Measurements from ENCODE around the gene NOS1AP. TPM values are rescaled to one million over a fixed set of nuclear protein-coding genes. Genes with fewer than 3 reads are reported as not detected.

The NOS1AP gene
- polyA plus RNA-seq, 1 of the 3 experiments (the other 2 are of a cell fraction) = 0.03 TPM

DNA sequence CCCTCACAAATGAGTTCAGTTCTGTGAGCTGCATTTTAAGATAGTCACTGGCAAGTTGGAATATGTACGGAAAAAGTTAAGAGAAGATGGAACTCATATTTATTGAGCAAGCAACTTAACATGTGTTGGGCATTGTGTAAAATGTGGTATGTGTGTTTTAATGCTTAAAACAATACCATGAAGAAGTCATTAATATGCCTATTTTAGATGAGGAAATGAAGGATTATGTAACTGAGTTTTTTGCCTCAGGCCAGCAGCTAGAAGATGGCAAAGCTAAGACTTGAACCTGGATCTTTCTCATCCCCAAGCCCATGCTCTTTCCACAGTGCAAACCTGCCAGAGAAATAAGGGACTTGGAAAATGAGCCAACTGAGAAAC, 258.3 kb downstream of the NOS1AP start:
- 93% methylated on average over 1 of the region's 1 CpG for WGBS (ENCODE audit: low lambda C conversion rate)
- TF ChIP-seq GABPA (IDR thresholded peaks at IDR 0.05; ENCODE audit: low read depth) (no peak), SIN3A (IDR thresholded peaks at IDR 0.05; ENCODE audit: borderline replicate concordance, low read depth, low read length) (no peak), JUND (IDR thresholded peaks at IDR 0.05) (no peak), MEF2A (IDR thresholded peaks at IDR 0.05; ENCODE audit: borderline replicate concordance, low read depth) (no peak), RXRA (IDR thresholded peaks at IDR 0.05; ENCODE audit: borderline replicate concordance, low read depth) (no peak), TEAD4 (IDR thresholded peaks at IDR 0.05; ENCODE audit: borderline replicate concordance, insufficient read depth) (no peak), GATA2 (CRISPR knock-in tag; IDR thresholded peaks at IDR 0.05) (no peak)
- TF ChIP-seq, protein P1, sequence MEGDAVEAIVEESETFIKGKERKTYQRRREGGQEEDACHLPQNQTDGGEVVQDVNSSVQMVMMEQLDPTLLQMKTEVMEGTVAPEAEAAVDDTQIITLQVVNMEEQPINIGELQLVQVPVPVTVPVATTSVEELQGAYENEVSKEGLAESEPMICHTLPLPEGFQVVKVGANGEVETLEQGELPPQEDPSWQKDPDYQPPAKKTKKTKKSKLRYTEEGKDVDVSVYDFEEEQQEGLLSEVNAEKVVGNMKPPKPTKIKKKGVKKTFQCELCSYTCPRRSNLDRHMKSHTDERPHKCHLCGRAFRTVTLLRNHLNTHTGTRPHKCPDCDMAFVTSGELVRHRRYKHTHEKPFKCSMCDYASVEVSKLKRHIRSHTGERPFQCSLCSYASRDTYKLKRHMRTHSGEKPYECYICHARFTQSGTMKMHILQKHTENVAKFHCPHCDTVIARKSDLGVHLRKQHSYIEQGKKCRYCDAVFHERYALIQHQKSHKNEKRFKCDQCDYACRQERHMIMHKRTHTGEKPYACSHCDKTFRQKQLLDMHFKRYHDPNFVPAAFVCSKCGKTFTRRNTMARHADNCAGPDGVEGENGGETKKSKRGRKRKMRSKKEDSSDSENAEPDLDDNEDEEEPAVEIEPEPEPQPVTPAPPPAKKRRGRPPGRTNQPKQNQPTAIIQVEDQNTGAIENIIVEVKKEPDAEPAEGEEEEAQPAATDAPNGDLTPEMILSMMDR (IDR thresholded peaks at IDR 0.05) = no peak
- TF ChIP-seq, protein P2, sequence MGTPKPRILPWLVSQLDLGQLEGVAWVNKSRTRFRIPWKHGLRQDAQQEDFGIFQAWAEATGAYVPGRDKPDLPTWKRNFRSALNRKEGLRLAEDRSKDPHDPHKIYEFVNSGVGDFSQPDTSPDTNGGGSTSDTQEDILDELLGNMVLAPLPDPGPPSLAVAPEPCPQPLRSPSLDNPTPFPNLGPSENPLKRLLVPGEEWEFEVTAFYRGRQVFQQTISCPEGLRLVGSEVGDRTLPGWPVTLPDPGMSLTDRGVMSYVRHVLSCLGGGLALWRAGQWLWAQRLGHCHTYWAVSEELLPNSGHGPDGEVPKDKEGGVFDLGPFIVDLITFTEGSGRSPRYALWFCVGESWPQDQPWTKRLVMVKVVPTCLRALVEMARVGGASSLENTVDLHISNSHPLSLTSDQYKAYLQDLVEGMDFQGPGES (IDR thresholded peaks at IDR 0.05; ENCODE audit: low read depth, low read length) = no peak
- TF ChIP-seq, protein P3, sequence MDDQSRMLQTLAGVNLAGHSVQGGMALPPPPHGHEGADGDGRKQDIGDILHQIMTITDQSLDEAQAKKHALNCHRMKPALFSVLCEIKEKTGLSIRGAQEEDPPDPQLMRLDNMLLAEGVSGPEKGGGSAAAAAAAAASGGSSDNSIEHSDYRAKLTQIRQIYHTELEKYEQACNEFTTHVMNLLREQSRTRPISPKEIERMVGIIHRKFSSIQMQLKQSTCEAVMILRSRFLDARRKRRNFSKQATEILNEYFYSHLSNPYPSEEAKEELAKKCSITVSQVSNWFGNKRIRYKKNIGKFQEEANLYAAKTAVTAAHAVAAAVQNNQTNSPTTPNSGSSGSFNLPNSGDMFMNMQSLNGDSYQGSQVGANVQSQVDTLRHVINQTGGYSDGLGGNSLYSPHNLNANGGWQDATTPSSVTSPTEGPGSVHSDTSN (IDR thresholded peaks at IDR 0.05) = no peak
- TF ChIP-seq, protein P4, sequence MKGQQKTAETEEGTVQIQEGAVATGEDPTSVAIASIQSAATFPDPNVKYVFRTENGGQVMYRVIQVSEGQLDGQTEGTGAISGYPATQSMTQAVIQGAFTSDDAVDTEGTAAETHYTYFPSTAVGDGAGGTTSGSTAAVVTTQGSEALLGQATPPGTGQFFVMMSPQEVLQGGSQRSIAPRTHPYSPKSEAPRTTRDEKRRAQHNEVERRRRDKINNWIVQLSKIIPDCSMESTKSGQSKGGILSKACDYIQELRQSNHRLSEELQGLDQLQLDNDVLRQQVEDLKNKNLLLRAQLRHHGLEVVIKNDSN (IDR thresholded peaks at IDR 0.05; ENCODE audit: borderline replicate concordance, low read depth) = no peak
- H3F3A ChIP-seq (replicated peaks; ENCODE audit: insufficient read depth) = no peaks in the 10 kb centered on the region
- H3K79me2 ChIP-seq (ENCODE audit: insufficient read depth) = no peaks in the 10 kb centered on the region
- no peak overlapping the region for H3K4me3 ChIP-seq (ENCODE audit: low read depth in 2 of 2, low read length in 1 of 2)
- H3K9me3 ChIP-seq = no peaks in the 10 kb centered on the region
- ChIA-PET CTCF (interaction anchor here (0.8 to 1.1 kb wide), 2 partner anchors 12 to 64 kb away, joined by 3 read pairs; no protein-coding TSS in a partner anchor), POLR2A (no interaction called here)
- peaks cover 15% of the 10 kb centered on the region; the same call in 1 of the 2 replicates for H3K27me3 ChIP-seq (ENCODE audit: insufficient read depth)
- H4K20me1 ChIP-seq (ENCODE audit: insufficient read depth) = no peaks in the 10 kb centered on the region
- no peak for DNase-seq
- H3K36me3 ChIP-seq (replicated peaks in 1 of 2; ENCODE audit: control insufficient read depth in 1 of 2, insufficient read depth in 2 of 2, low read length in 1 of 2) = no peaks in the 10 kb centered on the region
- no peak overlapping the region for H3K9ac ChIP-seq
- no peaks in the 10 kb centered on the region for H3K9me2 ChIP-seq
- no peak overlapping the region for H3K27ac ChIP-seq (ENCODE audit: low read depth in 2 of 2, low read length in 1 of 2)
- no peak overlapping the region for H3K4me2 ChIP-seq
- no peak overlapping the region for H2AFZ ChIP-seq (ENCODE audit: low read depth)
- H3K4me1 ChIP-seq (ENCODE audit: control insufficient read depth in 1 of 2, insufficient read depth in 2 of 2, low read depth in 1 of 2, low read length in 1 of 2) = peaks cover 0 to 6% of the 10 kb centered on the region in 2 experiments; a peak in 1 of 4 replicates

DNA sequence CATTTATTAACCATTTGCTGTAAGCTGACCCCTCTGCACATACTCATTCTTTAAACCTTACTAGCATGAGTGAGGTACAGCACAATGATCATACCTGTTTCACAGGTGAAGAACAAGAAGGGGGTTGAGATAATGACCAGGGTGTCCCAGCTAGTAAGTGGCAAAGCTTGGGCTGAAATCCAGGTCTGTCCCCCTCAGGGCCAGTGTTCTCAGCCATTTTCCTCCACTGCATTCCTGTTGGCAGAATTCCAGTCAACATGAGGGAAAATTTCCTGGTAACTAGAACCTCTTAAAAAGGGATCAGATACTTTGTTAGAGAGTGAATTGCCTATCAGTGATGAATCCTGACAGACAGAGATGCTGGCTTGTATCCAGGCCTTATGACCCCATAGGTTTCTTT, 259.0 kb downstream of the NOS1AP start:
- Histone ChIP-seq H3F3A (replicated peaks; ENCODE audit: insufficient read depth) (no peaks in the 10 kb centered on the region), H4K20me1 (ENCODE audit: insufficient read depth) (no peaks in the 10 kb centered on the region), H3K27ac (ENCODE audit: low read depth in 2 of 2, low read length in 1 of 2) (no peak overlapping the region), H3K4me1 (ENCODE audit: control insufficient read depth in 1 of 2, insufficient read depth in 2 of 2, low read depth in 1 of 2, low read length in 1 of 2) (peaks cover 0 to 6% of the 10 kb centered on the region in 2 experiments; a peak in 1 of 4 replicates), H2AFZ (ENCODE audit: low read depth) (no peak overlapping the region), H3K79me2 (ENCODE audit: insufficient read depth) (no peaks in the 10 kb centered on the region), H3K36me3 (replicated peaks in 1 of 2; ENCODE audit: control insufficient read depth in 1 of 2, insufficient read depth in 2 of 2, low read length in 1 of 2) (no peaks in the 10 kb centered on the region), H3K9me3 (no peaks in the 10 kb centered on the region), H3K9ac (no peak overlapping the region), H3K4me2 (no peak overlapping the region), H3K4me3 (ENCODE audit: low read depth in 2 of 2, low read length in 1 of 2) (no peak overlapping the region), H3K9me2 (no peaks in the 10 kb centered on the region), H3K27me3 (ENCODE audit: insufficient read depth) (peaks cover 15% of the 10 kb centered on the region; the same call in 1 of the 2 replicates)
- ChIA-PET POLR2A (no interaction called here), CTCF (interaction anchor here (0.9 kb wide), 1 partner anchor 9 kb away, joined by 3 read pairs; no protein-coding TSS in a partner anchor)
- TF ChIP-seq TEAD4 (IDR thresholded peaks at IDR 0.05; ENCODE audit: borderline replicate concordance, insufficient read depth) = no peak
- TF ChIP-seq FOXJ3 (CRISPR knock-in tag; IDR thresholded peaks at IDR 0.05) = no peak
- no peak for TF ChIP-seq RAD21 (IDR thresholded peaks at IDR 0.05; ENCODE audit: low read length)
- no peak for TF ChIP-seq MXI1 (IDR thresholded peaks at IDR 0.05; ENCODE audit: low read depth, low read length)
- no peak for TF ChIP-seq POLR2AphosphoS5 (IDR thresholded peaks at IDR 0.05; ENCODE audit: low read depth, low read length)
- TF ChIP-seq, protein P4 (IDR thresholded peaks at IDR 0.05; ENCODE audit: borderline replicate concordance, low read depth) = no peak
- TF ChIP-seq TAF1 (IDR thresholded peaks at IDR 0.05; ENCODE audit: borderline replicate concordance, low read depth, low read length) = no peak
- no peak for TF ChIP-seq TCF12 (IDR thresholded peaks at IDR 0.05)
- TF ChIP-seq JUND (IDR thresholded peaks at IDR 0.05) = no peak
- peak; percentile 20 for DNase-seq

All from SK-N-SH (cell line).